ENCODE results near the gene CKB.

GRCh38 chr14:103526914-103527248, 4.3 kb upstream of the CKB start:
- TF ChIP-seq CTCF (IDR thresholded peaks at IDR 0.05; ENCODE audit: low read depth, low read length, missing input control) = no peak
- no peak for TF ChIP-seq ZBTB33 (IDR thresholded peaks at IDR 0.05)
- TF ChIP-seq TAF1 (conservative IDR thresholded peaks at IDR 0.05) = no peak
- TF ChIP-seq RAD21 (IDR thresholded peaks at IDR 0.05) = no peak
- no peak for TF ChIP-seq MAX (IDR thresholded peaks at IDR 0.05)
- TF ChIP-seq YY1 (IDR thresholded peaks at IDR 0.05) = no peak

Measured in liver (tissue), 3 donors.